ENCODE results near the gene LPIN2.

Gene LPIN2

GRCh38 chr18:2970772-2971659 lies 41.9 kb downstream of the LPIN2 start:
- TF ChIP-seq CTCF (IDR thresholded peaks at IDR 0.05; ENCODE audit: borderline replicate concordance, insufficient read depth, low read depth, low read length): peak; percentile 30; the same call in 1 of the 2 replicates
- H3K4me3 ChIP-seq (ENCODE audit: low read depth, low read length): peak overlapping the region; percentile 33

GRCh38 chr18:2970344-2970743 lies 42.6 kb downstream of the LPIN2 start:
- no peak overlapping the region for H3K4me3 ChIP-seq (ENCODE audit: low read depth, low read length)
- no peak for TF ChIP-seq CTCF (IDR thresholded peaks at IDR 0.05; ENCODE audit: borderline replicate concordance, insufficient read depth, low read depth, low read length)

- no peak for TF ChIP-seq CTCF (IDR thresholded peaks at IDR 0.05; ENCODE audit: borderline replicate concordance, insufficient read depth, low read depth, low read length)
- H3K4me3 ChIP-seq (ENCODE audit: low read depth, low read length): no peak overlapping the region
Measured at GRCh38 chr18:2969695-2970094, 43.2 kb downstream of the LPIN2 start.

- no peak overlapping the region for H3K4me3 ChIP-seq (ENCODE audit: low read depth, low read length)
- TF ChIP-seq CTCF (IDR thresholded peaks at IDR 0.05; ENCODE audit: borderline replicate concordance, insufficient read depth, low read depth, low read length): no peak
Measured at GRCh38 chr18:2968606-2969005, 44.3 kb downstream of the LPIN2 start.

GRCh38 chr18:2967820-2968219 lies 45.1 kb downstream of the LPIN2 start:
- no peak overlapping the region for H3K4me3 ChIP-seq (ENCODE audit: low read depth, low read length)
- TF ChIP-seq CTCF (IDR thresholded peaks at IDR 0.05; ENCODE audit: borderline replicate concordance, insufficient read depth, low read depth, low read length): no peak

- TF ChIP-seq CTCF (IDR thresholded peaks at IDR 0.05; ENCODE audit: borderline replicate concordance, insufficient read depth, low read depth, low read length): no peak
- H3K4me3 ChIP-seq (ENCODE audit: low read depth, low read length): no peak overlapping the region
Measured at GRCh38 chr18:2967357-2967756, 45.6 kb downstream of the LPIN2 start.

GRCh38 chr18:2966560-2966959 lies 46.4 kb downstream of the LPIN2 start:
- H3K4me3 ChIP-seq (ENCODE audit: low read depth, low read length): no peak overlapping the region
- TF ChIP-seq CTCF (IDR thresholded peaks at IDR 0.05; ENCODE audit: borderline replicate concordance, insufficient read depth, low read depth, low read length): no peak

All from GM12875 (cell line).